HG02840 (cell line): ENCODE data around the gene ILF2.
"Not testable (repeated sequence)": the region's sequence is repeated elsewhere in the genome, so short reads cannot be mapped to it uniquely, and the experiment has no call there.

Experiments used
- ATAC-seq: cut with Tn5 transposase; IDR thresholded peaks from one replicate; pipeline ENCODE4 v1.9.1; 2021; ENCODE audit warnings: mild to moderate bottlenecking, moderate library complexity, moderate number of reproducible peaks; ENCODE audit not compliant: unreplicated experiment, low FRiP score

The ILF2 gene

GRCh38 chr1:153680120-153680403 lies 9.3 kb upstream of the ILF2 start:
- ATAC-seq = no peak

- no peak for ATAC-seq
Observed at GRCh38 chr1:153679337-153680119, 8.7 kb upstream of the ILF2 start.

- ATAC-seq = no peak
Observed at GRCh38 chr1:153678519-153679336, 7.9 kb upstream of the ILF2 start, which contains the start of gene NPR1. NPR1 (plus strand) TSS chr1:153678688; CDS start chr1:153679109, 421 bp downstream.

GRCh38 chr1:153677718-153678518 lies 7.1 kb upstream of the ILF2 start:
- ATAC-seq = no peak

GRCh38 chr1:153673511-153673910 lies 2.7 kb upstream of the ILF2 start:
- ATAC-seq = no peak

GRCh38 chr1:153671628-153672353 lies 998 bp upstream of the ILF2 start:
- peak; percentile 2 for ATAC-seq

GRCh38 chr1:153670257-153670858 lies 435 bp downstream of the ILF2 start:
- no peak for ATAC-seq

GRCh38 chr1:153669606-153670005 lies 1.2 kb downstream of the ILF2 start:
- ATAC-seq = no peak

GRCh38 chr1:153668672-153669071 lies 2.1 kb downstream of the ILF2 start:
- not testable (repeated sequence) for ATAC-seq

GRCh38 chr1:153667439-153667838 lies 3.4 kb downstream of the ILF2 start:
- no peak for ATAC-seq

GRCh38 chr1:153663211-153663610 lies 7.6 kb downstream of the ILF2 start:
- no peak for ATAC-seq

GRCh38 chr1:153662269-153662668 lies 8.5 kb downstream of the ILF2 start:
- no peak for ATAC-seq

- ATAC-seq = no peak
Observed at GRCh38 chr1:153661111-153661708, 9.6 kb downstream of the ILF2 start.

GRCh38 chr1:153659656-153660055 lies 11.1 kb downstream of the ILF2 start:
- ATAC-seq = no peak

GRCh38 chr1:153659175-153659534 lies 11.6 kb downstream of the ILF2 start:
- no peak for ATAC-seq

GRCh38 chr1:153658400-153659174 lies 12.2 kb downstream of the ILF2 start, which contains the start of gene SNAPIN:
SNAPIN (plus strand) TSS chr1:153658703; CDS start chr1:153658744, 41 bp downstream.
- peak; percentile 87 for ATAC-seq

GRCh38 chr1:153655333-153655732 lies 15.5 kb downstream of the ILF2 start:
- ATAC-seq = no peak

GRCh38 chr1:153652805-153653500 lies 17.8 kb downstream of the ILF2 start:
- ATAC-seq = no peak
